Stimulated activated CD8-positive, alpha-beta memory T cell treated with anti-CD3 and anti-CD28 coated beads, Interleukin-4, amount 100 ng/mL, for 1 hour (primary cell): ENCODE results near the gene LGR4.
A peak's percentile ranks its signal among the peaks of the same experiment; 100 is the strongest.

ENCODE experiments used
- DNase-seq, 2 donors: peaks; one replicate each; pipeline ENCODE4 v3.0.0-alpha.2; 2020; ENCODE audit warnings: low read depth in 2 of 2, low spot score in 1 of 2

The LGR4 gene

DNA sequence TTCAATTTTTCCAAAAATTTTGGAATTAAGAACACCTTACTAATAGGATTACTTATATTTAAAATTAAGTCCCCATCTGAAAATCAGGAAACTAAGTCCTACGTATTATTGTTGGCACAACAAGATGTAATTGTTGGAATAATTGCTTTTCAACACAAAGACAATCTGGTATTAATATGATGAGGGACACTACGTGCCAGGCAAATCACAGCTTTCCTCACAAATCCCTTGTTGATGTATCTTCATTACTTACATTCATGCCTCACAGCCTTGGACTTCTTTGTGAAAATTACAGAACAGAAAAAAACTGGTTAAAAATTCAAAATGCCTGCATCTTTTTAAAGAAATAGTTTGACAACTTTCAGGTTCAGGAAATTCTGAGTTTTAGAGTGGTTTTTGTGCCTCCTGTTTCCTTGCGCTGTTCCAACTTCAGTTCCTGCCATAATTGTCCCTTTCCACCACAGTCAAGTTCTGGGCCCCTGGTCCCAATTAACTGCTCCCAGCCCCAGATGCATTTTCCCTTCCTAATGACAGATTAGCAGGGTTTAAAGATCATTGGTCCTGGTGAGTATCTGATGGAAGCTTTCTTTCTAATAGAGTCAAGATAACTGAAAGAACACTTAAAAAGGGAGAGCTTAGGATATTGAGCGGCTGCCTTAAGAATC lies 86.3 kb downstream of the LGR4 start:
- DNase-seq = no peak

DNA sequence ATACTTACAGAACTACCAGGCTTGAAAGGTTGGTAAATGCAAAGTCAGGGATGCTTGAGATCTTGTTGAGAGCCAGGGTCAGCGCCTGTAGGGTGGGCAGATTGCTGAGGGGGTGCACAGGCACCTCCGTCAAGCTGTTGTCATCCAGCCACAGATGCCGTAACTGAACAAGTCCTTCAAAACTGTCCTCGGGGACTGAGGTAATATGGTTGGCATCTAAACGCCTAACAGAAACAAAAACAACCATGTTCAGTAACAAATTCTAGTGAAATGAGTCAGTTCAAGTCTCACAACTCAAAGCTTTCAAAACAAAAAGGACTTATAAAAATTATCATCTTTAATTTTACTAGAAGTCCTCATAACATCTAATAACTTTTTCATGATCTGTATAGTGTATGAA lies 87.3 kb downstream of the LGR4 start:
- DNase-seq = no peak

DNA sequence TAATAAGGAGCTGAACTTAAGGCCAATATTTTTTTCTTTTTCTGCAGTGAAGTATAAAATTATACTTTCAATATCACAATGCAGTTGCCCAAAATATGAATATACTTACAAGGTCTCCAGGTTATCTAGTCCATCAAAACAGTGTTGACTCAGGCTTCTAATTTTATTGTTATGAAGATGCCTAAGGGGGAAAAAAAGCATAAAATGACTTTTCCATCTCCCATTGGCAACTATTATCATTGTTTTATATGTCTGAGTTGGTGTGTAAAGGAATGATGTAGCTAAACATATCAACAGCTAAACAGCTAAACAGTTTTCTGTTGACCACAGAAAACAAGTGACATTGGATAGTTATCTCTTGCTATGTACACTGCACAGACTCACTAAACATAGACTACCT lies 88.4 kb downstream of the LGR4 start:
- no peak for DNase-seq

DNA sequence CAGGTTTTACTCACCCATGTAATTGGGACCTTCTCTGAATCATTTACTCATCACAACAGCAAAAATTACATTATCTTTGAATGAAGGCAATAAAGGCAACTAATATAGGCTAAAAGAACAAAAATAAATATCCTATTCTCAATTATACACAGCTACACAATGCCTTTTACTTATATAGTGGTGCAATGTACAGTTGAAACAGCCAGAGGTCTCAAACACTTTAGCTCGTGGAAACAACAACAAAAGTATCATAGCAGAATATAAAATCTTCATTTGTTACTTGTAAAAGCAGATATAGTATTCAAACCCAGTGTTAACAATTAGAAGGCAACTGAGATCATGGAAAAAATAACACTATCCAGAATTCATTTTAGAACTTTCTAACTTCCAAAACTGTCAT lies 88.9 kb downstream of the LGR4 start:
- no peak for DNase-seq

DNA sequence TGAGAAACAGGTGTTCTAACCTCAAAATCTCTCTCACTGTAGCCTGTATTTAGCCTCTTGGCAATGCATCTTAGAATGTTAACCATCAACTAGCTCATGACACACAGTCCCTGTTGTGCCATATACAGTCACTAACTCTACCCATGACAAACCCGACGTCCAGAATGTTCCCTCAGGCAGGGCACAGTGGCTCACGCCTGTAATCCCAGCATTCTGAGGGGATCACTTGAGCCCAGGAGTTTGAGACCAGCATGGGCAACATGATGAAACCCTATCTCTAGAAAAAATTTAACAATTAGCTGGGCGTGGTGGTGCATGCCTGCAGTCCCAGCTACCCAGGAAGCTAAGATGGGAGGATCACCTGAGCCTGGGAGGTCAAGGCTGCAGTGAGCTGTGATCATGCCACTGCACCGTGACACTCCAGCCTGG lies 91.3 kb downstream of the LGR4 start:
- DNase-seq = no peak

DNA sequence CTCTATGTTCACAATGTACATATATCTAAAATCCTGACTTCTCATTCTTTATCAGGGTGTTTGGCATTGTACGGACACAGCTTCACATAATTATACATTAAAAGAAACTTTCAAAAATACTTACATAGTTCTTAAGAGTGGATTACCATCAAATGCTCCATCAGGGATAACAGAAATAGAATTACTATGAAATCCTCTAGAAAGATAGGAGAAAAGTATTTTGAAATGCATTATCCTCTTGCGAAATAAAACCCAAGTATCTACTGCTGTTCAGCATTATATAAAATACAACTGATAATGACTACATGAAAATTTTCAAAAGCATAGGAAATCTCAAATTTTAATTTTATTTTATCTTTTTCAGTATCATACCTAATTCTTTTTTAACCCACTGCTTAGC lies 91.8 kb downstream of the LGR4 start:
- no peak for DNase-seq

DNA sequence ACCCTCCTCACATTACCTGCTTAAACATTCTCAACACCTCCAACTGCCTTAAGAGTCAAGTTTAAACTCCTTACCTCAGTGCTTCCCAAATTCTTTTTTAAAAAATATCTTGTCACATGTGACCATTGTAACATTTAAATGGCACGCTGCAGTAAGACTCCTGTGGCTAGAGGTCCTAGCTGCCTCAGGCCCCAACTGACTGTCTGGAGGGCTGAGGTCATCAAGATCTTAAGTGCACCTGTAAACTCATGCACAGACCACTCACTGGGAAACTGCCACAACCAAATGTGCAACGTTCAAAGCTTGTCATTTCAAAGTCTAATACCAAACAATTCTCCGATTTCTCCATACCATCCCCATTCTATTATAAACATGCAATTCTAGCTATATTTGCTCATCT lies 93.1 kb downstream of the LGR4 start:
- no peak for DNase-seq

DNA sequence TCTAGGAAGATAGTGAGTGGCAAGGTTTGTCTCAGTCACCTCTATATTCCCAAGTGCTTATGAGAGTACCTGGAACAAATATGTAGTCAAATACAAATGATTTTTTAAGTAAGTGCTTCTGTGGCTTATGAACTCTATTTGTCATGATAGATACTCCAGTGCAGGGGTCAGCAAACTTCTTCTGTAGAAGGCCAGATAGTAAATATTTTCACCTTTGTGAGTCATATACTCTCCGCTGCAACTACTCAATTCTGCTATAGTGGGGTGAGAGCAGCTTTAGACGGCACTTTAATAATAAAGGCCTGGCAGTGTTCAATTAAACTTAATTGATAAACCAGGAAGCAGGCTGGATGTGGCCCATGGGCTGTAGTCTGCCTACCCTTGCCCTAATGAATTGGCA lies 97.2 kb downstream of the LGR4 start:
- DNase-seq = no peak

DNA sequence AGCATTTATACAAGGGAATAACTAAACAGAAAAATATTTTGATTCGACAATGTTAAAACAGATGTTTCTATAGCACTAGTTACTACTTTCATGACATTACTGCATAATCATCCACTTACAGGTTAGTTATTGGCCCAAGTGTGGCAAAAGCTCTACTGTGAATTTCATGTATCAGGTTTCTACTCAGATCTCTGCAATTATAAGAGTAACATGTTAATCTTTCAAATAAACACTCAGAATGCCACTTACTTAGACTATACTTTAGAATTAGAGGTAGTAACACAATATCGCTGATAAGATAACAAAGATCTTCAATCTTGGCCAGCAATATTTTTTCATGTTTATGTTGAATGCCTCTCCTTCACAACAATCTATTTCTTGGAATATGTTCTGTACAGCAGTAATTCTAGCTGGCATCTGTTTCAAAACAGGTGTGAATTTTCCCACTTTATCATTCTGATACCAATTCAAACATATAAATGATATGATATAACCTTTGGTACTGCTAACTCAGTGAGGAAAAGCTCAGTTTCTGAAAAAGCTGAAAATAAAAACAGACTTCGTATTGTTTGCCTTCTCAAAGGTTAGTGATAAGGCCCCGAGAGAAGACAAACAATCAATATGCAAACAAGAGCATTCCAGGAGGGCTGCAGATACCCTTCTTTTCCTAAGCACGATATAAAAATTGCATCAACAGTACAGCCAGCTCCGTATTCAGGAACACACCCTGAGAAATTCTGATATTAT lies 98.6 kb downstream of the LGR4 start:
- no peak for DNase-seq

DNA sequence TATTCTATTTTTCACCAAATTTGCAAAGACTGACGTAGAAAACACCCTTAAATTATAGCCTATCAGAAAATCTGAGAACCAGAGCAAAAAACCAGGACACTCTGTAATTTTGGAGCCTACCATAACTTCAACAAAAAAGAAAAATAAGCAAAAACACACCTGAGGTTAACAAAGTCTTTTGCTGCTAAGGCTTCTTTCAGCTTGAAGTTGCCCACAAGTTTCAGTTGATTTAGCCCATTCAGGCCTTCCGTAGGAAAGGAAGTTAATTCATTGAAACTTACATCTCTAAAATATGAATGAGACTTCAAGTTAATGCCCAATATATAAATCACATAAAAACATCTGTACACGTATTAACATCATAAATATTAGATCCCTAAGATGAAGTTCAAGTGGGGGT lies 99.2 kb downstream of the LGR4 start:
- no peak for DNase-seq

DNA sequence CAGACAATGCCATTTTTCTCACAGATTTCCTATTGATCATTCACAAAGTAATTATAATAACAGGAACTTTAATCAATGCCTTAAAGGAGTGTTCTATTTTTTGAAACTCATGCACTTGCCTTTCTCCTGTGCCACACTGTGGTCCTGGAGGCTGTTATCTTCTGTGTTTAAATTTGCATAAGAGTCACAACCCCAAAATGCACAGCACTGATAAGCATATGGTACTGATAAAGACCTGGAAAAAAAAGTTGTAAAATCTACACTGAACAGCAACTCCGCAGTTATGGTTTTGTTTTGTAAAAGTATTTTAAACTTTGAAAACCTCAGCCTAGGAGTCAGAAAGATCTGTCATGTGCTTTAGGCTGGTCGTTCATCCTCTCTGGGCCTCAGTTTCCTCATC lies 100.4 kb downstream of the LGR4 start:
- DNase-seq = no peak

DNA sequence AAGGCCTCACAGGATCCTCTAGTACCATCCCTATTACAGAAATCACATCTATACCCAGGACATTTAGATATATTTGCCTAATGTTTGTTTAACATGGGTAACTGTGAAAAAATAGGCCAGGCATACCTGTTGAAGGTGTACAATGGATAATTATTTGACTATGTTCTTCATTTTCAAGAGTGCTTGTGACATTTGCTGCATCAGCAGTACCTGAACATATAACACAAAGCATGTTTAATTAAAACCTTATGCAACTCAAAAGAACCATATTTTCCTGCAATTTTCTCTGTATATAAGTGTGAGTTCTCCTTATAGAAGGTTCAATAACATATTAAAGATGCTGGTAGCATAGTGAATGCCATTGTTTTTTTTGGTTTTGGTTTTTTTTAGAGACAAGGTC lies 101.1 kb downstream of the LGR4 start:
- no peak for DNase-seq

DNA sequence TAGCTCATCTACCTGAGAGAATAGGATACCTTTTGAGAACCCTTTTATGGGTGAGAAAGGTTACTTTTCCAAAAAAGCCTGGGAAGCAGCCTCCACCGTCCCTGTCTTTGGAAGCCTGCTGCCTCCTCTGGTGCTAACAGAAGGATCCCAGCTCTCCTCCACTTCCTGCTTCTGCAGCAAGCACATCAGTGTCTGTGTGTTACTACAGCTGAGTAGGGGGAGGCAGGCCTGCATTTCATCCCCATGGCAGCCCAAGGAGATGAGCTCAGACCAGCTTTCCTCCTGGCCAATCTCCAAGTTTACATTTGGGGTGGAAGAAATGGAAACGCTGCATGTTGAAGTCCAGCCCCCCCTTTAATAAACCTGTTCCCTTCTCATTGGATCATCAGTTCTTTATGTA lies 102.2 kb downstream of the LGR4 start:
- no peak for DNase-seq

DNA sequence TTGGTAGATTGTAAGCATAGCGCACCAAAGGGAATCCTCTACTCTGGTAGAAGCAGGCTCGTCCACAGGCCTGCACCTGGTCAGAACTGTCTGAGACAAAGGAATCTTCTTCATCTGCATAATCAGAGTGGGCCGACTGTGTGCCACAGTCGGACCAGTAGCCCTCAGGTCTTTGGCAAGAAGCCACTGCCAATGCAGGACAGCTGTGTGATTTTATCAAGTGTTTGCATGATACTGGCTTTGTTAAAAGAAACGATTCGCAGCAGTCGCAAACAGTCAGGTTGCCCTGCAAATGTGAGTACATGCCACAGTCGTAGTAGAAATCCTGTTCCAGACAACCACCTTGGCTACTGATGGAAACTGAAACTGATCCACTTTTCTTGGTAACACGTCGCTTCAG lies 104.7 kb downstream of the LGR4 start:
- DNase-seq = no peak

DNA sequence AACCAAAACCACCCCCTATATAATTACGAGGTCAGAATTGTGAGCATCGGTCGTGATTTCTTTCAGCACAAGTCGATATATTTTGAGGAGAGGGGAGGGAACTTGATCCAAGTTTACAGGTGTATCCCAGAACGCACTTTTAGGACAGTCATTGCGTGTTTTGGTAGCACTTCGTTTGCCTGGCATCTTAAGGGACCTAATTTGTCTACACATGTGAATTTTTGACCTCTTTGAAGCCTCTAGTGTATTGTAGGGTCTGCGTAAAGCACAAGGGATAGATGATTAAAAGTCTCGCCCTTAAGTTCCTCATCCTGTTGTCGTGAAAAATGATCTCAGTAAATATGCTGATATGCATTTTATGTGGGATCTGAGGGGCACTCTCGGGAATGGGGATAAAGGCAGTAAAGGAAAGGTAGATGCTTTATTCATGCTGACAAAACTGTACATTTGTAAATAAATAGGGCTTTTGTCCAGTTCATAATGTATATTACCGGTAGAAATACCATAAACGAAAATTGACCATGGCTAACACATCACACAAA lies 108.9 kb downstream of the LGR4 start:
- DNase-seq = no peak

DNA sequence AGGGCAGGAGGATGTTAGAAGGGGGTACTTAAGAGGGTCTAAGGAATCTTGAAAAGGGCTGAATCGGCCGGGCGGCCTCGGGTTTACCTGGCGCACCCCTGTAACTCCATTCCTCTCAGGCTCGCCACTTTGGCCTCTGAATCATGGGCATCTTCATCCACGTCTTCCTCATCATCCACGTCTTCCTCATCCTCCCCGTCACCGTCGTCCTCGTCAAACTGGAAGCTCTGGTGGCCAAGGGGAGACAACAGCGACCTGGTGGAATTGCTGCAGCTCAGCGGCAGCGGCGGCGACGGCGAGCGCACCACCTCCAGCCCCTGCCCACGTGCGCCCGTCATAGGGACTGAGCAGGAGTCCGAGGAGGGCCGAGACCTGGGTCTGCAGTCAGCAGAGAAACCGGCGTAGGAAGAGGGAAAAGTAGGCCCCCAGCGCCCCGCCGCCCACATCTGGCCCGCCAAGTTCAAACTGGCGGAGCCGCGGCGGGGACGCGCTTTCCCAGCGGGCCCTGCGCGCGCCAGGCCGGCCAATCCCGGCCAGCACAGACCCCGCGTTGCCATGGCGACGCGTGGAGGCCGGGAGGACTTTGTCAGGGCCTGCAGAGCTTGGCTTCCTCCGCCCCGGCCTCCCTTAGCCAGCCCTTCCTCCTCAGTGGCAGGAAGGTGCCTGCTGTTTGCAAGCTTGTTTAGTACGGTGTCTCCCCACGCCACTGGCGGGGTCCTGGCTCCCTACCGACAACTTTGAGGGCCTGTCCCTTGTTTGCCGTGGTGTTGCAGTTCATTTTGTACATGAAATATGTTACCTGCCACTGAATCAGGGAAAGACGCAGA lies 109.6 kb downstream of the LGR4 start, which contains the start of gene CCDC34:
TSS of gene CCDC34 (minus strand) at position 467 of the 827 bp plus-strand sequence. CDS start at position 446, 21 bp downstream.
- DNase-seq = peak; percentile 69 to 71

DNA sequence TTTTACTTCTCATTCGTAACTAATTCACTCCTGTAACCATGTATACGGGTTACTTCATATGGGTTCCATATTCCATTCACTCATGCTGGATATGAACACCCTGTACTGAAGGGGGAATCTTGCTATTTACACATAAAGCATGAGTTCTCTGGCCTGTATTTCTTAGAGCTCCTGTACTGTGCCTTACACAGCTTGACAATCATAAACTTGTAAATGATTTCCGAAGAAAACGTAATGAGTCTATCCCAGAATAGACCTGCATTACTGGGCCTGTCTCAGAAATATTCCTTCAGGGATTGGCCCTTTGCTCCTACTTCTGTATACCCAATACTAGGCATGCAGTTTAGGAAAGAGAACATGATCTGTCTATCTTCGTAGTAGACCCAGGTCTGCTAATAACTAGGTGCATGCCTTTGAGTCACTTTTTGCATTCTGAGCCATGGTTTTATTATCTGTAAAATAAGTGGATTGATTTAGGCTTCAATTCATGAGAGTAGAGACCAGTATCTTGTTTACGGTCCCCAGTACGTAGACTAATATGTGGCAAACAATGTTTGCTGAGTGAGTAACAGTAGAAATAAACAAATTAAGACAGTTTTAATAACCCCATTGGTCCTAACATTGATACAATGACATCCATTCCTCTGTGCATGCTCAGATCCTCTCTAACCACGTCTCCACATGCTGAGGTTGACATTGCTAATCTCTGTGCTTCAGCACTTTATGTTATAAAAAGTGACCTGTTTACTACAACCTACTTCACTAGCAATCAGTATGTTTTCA lies 110.8 kb downstream of the LGR4 start:
- DNase-seq = no peak

DNA sequence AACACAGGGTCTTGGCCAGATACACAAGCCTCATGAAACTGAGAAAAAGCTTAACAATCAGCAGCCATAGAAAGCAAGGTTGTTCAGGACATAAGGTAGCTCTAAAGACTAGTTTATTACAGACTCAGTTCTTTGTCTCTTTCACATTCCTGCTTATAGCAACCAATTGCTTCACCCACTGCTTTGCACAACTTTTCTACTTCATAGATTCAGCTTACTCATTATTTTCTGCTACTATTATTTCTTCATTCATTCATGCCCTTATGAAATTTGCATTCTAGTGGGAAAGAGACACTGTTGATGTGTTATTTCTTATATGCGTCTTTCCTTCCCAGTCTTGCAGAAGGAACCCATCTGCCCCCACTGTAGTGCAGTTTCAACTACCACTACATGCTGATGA lies 114.3 kb downstream of the LGR4 start:
- no peak for DNase-seq

DNA sequence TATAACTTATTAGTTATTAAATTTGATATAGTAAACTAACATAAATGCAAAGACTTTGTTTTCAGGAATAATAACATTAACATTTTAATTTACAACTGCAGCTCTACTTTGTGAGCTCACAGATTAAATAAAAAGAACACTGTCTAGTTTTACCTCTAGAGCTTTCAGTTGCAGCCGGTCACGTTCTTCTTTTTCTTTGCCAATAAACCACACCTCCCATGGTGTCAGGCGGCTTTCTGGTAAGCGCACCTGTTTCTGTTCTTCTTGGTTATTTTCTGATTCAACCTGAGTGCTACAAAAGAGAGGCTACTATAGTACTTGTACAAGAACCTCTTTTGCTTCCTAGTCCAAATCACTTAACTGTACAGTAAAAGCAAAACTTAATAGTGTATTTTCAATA lies 115.3 kb downstream of the LGR4 start:
- no peak for DNase-seq

DNA sequence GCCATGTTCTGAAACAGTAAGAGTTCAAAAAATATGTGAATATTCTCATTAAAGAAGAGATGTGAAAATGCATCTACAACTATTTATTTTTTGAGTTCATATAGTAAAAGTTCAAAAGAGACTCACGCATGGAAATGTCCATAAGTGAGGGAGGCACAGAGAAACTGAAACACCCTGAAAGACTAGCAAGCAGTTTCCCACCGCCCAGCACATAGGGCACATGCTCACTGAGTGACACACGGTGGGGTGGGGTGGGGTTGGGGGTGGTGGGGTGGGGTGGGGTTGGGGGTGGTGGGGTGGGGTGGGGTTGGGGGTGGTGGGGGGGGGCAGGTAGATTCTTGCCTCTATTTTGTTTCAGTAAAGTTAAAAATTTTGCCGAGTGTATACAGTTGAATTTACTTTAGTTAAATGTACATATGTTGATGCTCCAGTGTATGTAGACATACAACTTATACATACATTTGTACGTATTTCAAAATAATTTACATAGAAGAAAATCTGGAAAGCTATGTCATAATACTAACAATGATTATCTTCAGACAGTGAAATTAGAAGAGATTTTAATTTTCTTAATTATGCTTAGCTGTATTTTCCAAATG lies 115.9 kb downstream of the LGR4 start:
- DNase-seq = no peak
